GM06990 (cell line): ENCODE measurements around the gene NFE2L3.
"Not testable (repeated sequence)": the region's sequence is repeated elsewhere in the genome, so short reads cannot be mapped to it uniquely, and the experiment has no call there.

Experiments used
- DNase-seq: peaks from one replicate; pipeline ENCODE4 v3.0.0-alpha.2; 2011; ENCODE audit not compliant: insufficient read length; ENCODE audit errors: extremely low read depth
- H3K27me3 ChIP-seq: replicated peaks from 2 replicates; pipeline ENCODE4 v1.6.0; 2011; ENCODE audit warnings: low read length; ENCODE audit not compliant: control insufficient read depth, insufficient read depth
- H3K36me3 ChIP-seq: 2 replicates; pipeline ENCODE4 v1.5.1; 2011; ENCODE audit warnings: low read length; ENCODE audit not compliant: control insufficient read depth, insufficient read depth
- H3K4me3 ChIP-seq: replicated peaks from 2 replicates; pipeline ENCODE4 v1.5.1; 2011; ENCODE audit warnings: low read depth, mild to moderate bottlenecking, control low read depth, low read length
- TF ChIP-seq, protein P1 (sequence below): IDR thresholded peaks from 2 replicates; pipeline ENCODE4 v1.5.1; 2011; ENCODE audit warnings: low read length, control low read depth, mild to moderate bottlenecking, inconsistent platforms; ENCODE audit not compliant: insufficient read depth, poor library complexity, severe bottlenecking

NFE2L3 gene

DNA sequence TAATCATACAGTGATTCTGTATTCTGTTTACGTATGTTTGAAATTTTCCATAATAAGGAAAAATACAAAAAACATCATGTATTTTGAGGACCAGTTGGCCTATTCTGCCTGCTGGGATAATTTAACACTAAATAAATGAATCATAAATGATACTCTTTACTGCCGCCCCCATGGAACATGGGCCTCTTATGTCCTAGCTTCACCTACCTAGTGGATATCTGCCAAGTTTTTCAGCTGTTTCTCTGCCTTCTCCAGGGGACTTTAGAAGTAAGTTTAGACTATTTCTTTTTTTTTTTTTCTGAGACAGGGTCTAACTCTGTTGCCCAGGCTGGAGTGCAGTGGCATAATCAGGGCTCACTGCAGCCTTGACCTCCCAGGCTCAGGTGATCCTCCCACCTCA is 10.4 kb downstream of the NFE2L3 start:
- TF ChIP-seq, protein P1, sequence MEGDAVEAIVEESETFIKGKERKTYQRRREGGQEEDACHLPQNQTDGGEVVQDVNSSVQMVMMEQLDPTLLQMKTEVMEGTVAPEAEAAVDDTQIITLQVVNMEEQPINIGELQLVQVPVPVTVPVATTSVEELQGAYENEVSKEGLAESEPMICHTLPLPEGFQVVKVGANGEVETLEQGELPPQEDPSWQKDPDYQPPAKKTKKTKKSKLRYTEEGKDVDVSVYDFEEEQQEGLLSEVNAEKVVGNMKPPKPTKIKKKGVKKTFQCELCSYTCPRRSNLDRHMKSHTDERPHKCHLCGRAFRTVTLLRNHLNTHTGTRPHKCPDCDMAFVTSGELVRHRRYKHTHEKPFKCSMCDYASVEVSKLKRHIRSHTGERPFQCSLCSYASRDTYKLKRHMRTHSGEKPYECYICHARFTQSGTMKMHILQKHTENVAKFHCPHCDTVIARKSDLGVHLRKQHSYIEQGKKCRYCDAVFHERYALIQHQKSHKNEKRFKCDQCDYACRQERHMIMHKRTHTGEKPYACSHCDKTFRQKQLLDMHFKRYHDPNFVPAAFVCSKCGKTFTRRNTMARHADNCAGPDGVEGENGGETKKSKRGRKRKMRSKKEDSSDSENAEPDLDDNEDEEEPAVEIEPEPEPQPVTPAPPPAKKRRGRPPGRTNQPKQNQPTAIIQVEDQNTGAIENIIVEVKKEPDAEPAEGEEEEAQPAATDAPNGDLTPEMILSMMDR: no peak
- H3K36me3 ChIP-seq: no peaks in the 10 kb centered on the region
- no peak overlapping the region for H3K4me3 ChIP-seq
- DNase-seq: no peak
- H3K27me3 ChIP-seq: no peaks in the 10 kb centered on the region

DNA sequence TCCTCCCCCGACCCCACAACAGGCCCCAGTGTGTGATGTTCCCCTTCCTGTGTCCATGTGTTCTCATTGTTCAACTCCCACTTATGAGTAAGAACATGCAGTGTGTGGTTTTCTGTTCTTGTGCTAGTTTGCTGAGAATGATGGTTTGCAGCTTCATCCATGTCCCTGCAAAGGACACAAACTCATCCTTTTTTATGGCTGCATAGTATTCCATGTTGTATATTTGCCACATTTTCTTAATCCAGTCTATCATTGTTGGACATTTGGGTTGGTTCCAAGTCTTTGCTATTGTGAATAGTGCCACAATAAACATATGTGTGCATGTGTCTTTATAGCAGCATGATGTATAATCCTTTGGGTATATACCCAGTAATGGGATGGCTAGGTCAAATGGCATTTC is 11.8 kb downstream of the NFE2L3 start:
- H3K36me3 ChIP-seq, DNase-seq, H3K4me3 ChIP-seq, H3K27me3 ChIP-seq: not testable (repeated sequence)

DNA sequence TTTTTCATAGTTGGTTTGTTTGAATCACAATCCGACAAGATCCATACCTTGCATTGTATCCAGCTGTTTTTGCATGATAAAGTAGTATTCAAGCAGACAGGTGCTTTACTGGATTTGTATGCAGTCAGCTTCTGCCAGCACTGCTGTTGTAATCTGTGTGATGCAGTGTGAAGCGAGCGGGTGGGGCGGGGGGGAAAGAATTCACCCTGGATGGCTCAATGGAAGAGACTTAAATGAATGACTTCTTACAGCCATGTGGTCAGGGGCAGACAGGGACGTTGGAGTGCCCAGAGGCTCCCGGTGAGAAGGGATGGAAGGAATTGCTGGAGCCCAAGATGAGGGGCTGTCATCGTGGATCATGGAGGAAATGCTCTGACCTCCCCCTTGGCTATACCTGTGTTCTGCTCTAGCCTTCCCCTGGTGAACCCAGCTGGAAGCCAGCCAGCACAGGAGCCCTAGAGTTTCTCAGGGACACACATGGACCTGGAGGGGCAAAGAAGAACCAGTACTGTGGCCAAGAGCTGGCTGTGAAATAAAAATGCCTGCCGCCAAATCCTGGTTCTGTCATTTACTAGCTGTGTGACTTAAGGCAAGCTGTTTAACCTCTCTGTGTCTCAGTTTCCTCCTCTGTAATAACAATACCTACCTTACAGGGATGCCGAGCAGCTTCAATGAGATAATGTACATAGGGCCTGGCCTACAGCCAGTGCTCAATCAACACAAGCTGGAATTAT is 14.1 kb downstream of the NFE2L3 start:
- Histone ChIP-seq H3K36me3 (no peaks in the 10 kb centered on the region), H3K4me3 (no peak overlapping the region), H3K27me3 (no peaks in the 10 kb centered on the region)
- no peak for DNase-seq
- TF ChIP-seq, protein P1: no peak

DNA sequence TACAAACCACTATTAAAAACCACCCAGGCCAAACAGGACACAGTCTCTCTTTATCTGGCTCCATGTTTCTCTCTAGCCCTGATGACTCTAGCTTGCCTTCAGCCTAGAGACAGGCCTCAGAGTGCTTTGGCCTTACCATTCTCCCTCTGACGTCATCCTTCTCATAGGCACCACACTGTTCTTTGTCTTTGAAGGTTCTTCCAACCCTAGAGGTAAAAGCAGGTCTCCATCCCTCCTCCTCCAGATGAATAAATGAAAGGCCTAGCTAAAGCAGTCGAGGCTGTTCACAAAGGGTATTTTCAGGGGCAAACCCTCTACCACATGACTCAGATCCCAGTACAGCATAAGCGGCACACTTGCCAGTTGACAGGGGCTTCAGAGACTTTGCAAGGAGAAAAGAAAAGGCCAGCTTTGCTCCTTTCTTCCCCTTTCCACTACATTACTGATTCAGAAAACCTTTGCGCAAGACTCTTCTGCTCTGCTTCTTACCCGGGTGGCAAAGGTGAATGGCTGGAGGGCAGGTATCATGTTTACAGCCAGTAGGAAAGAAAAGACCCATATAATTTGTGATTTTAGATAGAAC is 14.8 kb downstream of the NFE2L3 start:
- no peaks in the 10 kb centered on the region for H3K27me3 ChIP-seq
- TF ChIP-seq, protein P1: no peak
- no peaks in the 10 kb centered on the region for H3K36me3 ChIP-seq
- no peak overlapping the region for H3K4me3 ChIP-seq
- no peak for DNase-seq

DNA sequence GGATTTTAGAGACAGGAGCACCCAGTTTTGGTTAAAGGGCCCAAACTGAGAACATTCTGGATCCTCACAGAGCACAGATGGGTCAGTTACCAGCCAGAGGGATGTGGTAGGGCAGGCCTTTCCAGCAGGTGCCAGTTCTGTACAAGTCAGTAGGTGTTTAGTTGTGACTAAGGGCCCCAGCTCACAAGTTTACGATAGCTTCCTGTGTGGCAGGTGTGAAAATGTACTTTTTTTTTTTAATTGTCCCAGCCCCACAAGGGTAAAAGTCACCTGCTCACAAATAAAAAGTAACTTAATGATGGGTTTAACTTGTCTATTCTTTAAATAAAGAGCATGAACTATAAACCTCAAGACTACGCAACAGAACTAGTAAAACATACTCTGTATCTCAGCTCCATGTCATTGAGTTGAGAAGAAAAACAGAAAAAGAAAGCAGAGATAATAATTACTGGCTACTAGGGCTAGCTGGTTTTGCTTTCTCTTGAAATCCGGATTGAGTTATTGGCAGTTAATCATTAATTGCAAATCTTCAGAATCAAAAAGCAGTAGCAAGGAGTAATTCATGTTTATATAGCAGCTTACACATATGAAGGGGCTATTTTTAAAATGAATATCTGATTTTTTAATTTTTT is 15.4 kb downstream of the NFE2L3 start:
- no peaks in the 10 kb centered on the region for H3K36me3 ChIP-seq
- H3K27me3 ChIP-seq: no peaks in the 10 kb centered on the region
- DNase-seq: no peak
- H3K4me3 ChIP-seq: no peak overlapping the region
- TF ChIP-seq, protein P1: no peak

DNA sequence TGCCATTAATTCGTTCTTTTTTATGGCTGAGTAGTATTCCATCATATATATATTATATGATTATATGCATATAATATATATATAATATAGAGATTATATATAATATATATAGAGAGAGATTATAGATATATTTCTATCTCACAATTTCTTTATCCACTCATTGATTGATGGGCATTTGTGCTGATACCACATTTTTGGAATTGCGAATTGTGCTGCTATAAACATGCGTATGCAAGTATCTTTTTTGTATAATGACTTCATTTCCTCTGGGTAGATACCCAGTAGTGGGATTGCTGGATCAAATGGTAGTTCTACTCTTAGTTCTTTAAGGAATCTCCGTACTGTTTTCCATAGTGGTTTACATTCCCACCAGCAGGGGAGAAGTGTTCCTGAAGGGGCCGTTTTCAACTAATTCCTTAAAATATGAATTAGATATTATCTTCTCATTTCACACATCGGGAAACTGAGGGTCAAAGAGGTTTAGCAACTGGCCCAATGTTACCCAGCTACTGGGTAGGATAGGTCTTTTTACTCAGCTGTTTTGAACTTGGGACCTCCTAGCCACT is 16.5 kb downstream of the NFE2L3 start:
- DNase-seq: no peak
- Histone ChIP-seq H3K4me3 (no peak overlapping the region), H3K36me3 (no peaks in the 10 kb centered on the region), H3K27me3 (no peaks in the 10 kb centered on the region)
- TF ChIP-seq, protein P1: no peak
